ENCODE measurements around the gene COL27A1. TPM values are rescaled to one million over a fixed set of nuclear protein-coding genes. Genes with fewer than 3 reads are reported as not detected.

The COL27A1 gene
- total RNA-seq, 1 experiment from 2014 or later = 12.0 TPM

DNA sequence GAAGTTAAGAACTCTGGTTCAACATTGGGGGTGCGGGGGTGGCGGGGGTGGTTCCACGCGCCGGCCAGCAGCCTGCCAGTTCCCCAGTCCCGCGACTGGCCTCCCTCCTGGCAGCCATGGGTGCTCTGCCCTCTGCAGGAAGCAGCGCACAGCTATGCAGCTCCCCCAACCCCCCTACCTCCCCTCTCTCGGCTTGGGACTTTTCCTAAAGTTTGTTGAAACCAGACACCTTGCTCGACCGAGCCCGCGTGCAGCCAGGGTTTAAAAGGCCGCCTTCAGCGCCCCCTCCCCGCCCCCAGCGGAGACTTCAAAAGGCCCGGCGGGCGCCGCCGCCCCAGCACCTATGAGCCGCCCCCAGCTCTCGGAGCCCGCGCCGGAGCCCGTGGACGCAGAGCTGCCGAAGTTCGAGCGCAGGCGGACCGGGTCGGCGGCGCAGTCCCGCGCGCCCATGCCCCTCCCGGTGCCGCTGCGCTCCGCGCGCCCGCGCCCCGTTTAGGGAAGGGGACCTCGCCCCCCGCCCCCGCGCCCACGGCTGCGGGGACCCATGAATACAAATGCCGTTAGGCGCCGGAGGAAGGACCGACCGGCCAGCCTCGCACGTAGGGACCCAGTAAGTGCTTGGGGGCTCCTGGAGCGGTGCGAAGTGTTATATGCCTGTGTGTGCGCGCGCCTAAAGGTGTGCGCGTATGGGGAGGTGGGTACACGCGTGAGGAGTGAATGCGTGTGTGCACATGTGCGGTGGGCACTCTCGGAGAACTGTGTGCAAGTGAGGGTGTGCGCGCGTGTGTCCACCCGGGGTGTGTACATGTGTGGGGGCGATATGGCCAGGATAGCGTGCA is 1.4 kb upstream of the COL27A1 start:
- Histone ChIP-seq H4K20me1 (ENCODE audit: insufficient read depth) (no peaks in the 10 kb centered on the region), H3K79me2 (ENCODE audit: insufficient read depth, low read length) (no peaks in the 10 kb centered on the region), H3K9me2 (ENCODE audit: insufficient read depth) (no peaks in the 10 kb centered on the region), H3K36me3 (ENCODE audit: control insufficient read depth in 1 of 2, insufficient read depth in 2 of 2, low read length in 2 of 2) (no peaks in the 10 kb centered on the region), H3K9ac (ENCODE audit: low read length) (no peak overlapping the region), H3K4me1 (ENCODE audit: control insufficient read depth in 1 of 2, insufficient read depth in 2 of 2, low read length in 2 of 2) (peaks cover 0 to 12% of the 10 kb centered on the region in 2 experiments; a peak in 3 of 4 replicates), H2AFZ (ENCODE audit: low read depth, low read length, poor library complexity, severe bottlenecking) (peak overlapping the region; percentile 61), H3K9me3 (ENCODE audit: control insufficient read depth in 1 of 2, insufficient read depth in 1 of 2, low read depth in 1 of 2, low read length in 2 of 2) (no peaks in the 10 kb centered on the region), H3K4me3 (replicated peaks in 1 of 2; ENCODE audit: low read depth in 1 of 2, low read length in 2 of 2) (peak overlapping the region; percentile 54 to 62), H3K27ac (ENCODE audit: low read depth, low read length) (no peak overlapping the region; the same call in 1 of the 2 replicates), H3K4me2 (ENCODE audit: low read length) (peak overlapping the region; percentile 84), H3K27me3 (ENCODE audit: insufficient read depth, low read length) (no peaks in the 10 kb centered on the region)
- POLR2A ChIA-PET = no interaction called here
- ATAC-seq = peak; percentile 51
- DNase-seq (ENCODE audit: low read depth, low spot score) = no peak
- CTCF ChIA-PET = interaction anchor here (1.5 kb wide), 1 partner anchor 137 kb away, joined by 17 read pairs; no protein-coding TSS in a partner anchor
- BruUV-seq (replicated peaks) = no TSS peak
- RAD21 ChIA-PET (ENCODE audit: low non-redundant PET in 1 of 2, low total read pairs in 2 of 2, uncharacterized antibody in 2 of 2, unreplicated experiment in 2 of 2) = no interaction called here
- intact Hi-C loops (cut with micrococcal nuclease) = no loop called here
- TF ChIP-seq JUND (IDR thresholded peaks at IDR 0.05) (no peak), CTCF (IDR thresholded peaks at IDR 0.05 in 2 of 3, conservative IDR thresholded peaks at IDR 0.05 in 1 of 3; ENCODE audit: borderline replicate concordance in 1 of 3, insufficient read depth in 1 of 3, low read depth in 2 of 3, low read length in 2 of 3) (peak in 1 of 3 experiments; percentile 34; a peak in 1 of 6 replicates), ZFX (IDR thresholded peaks at IDR 0.05) (no peak), EGR1 (IDR thresholded peaks at IDR 0.05; ENCODE audit: low read depth) (peak; percentile 50; the same call in 1 of the 2 replicates), TCF7L2 (IDR thresholded peaks at IDR 0.05; ENCODE audit: borderline replicate concordance, extremely low read depth, insufficient read depth, insufficient read length) (peak; percentile 91), EZH2phosphoT487 (IDR thresholded peaks at IDR 0.05; ENCODE audit: borderline replicate concordance) (no peak), SIN3A (IDR thresholded peaks at IDR 0.05; ENCODE audit: low read depth) (no peak), FOSL1 (IDR thresholded peaks at IDR 0.05; ENCODE audit: low read depth) (no peak)

Data from HCT116 (cell line).